Retina (tissue), 1 donor: ENCODE data around the gene SCP2.

Experiments
- DNase-seq: peaks from one replicate; pipeline ENCODE4 v3.0.0-alpha.2; 2016

Gene SCP2

GRCh38 chr1:53046930-53047329, 119.9 kb downstream of the SCP2 start:
- no peak for DNase-seq

- DNase-seq, result no peak
Observed at GRCh38 chr1:53047737-53048736, 121.0 kb downstream of the SCP2 start.

DNA sequence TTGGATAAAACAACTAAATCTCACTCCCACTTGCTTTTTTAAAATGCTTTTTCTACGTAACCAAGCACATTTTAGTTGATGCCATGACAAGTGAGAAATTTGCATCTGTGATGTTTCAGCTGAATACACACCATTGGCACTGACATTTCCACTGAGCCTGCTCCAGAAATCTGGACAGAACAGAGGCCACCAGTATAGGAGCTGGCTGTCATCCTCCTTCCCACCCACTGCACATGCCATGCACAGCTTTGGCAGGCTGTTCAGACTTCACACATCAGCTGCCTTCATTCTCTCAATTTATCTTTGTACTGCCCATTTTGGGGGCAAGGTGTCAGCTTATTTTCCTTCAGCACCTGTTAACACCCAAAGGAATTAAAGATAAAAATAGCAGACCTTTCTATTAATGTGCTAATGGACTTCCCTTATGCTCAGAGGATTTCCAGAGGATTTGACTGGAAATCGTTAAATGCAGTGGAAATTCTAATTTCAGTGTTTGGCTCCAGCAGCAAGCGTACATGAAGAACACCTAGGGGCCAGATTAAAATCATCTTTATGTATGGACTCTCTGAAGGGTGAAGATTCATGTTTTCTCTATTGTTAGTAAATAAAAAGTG, 122.0 kb downstream of the SCP2 start:
- DNase-seq, result no peak

DNA sequence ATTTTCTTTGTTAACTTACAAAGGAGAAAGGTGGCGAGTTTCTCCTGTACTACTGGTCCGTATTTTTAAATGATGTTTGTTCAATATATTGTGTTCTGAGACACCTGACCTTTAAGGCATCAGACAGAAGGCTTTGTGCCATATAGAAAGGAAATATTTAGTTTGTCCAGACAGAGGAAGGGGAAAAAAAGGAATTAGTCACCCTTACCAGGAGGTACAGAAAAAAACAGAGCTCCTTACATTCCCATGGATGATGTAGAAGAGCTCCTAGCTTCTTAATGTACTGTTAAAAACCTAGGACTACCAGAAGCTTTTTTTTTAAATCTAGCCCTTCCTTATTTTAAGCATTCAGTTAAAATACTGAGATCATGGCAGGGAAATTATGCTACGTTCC, 122.5 kb downstream of the SCP2 start:
- no peak for DNase-seq

DNA sequence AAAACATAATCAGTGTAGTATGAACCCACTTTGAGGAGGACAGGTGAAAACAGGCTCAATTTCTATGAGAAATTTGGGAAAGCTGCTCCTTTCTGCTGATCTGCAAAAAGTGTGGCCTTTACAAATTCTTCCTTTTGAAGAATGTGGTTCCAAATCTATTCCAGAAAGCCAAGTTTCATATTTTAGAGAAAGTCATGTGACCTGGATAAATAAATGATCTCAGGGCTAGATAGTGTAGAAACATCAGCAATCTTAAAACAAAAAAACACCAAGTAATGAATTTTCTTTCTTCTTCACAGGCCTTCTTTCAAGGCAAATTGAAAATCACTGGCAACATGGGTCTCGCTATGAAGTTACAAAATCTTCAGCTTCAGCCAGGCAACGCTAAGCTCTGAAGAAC, 123.2 kb downstream of the SCP2 start:
- DNase-seq, result no peak

DNA sequence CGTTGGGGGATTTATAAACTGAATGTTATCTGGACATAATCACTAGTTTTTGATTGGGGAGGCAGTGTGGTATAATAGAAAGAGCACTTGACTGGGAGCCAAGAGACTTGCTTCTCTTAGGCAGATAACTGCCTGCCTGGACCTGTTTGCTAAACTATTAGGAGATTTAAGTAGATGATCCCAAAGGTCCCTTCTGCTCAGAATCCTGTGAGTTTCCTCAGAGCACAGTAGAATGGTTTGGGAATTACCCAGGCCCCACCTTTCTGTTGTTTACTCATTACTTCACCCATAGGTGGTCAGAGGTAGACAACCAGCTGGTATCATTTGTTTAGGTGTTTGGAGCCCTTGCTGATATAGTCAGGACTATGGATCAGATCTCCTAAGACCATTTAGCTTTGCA, 124.6 kb downstream of the SCP2 start:
- DNase-seq, result no peak

- DNase-seq, result no peak
Observed at GRCh38 chr1:53057127-53057526, 130.1 kb downstream of the SCP2 start.

DNA sequence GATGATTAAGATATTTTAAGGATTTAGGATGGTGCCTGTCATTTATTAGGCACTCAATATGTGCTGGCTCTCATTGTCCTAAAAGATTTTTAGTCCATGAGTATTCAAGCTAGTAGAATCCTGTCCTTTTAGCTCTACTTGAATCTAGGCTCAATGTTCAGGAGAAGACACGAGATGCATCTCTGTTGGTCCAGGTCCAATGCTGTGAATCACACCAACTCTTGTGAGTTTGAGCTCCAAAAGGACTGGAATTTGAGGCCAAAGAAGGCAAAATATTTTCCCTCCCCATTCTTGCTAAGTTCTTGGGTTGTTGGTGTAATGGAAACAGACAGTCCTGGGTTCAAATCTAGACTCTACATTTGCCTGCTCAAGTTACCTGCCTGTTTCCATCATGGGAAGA, 133.5 kb downstream of the SCP2 start:
- no peak for DNase-seq

GRCh38 chr1:53061123-53061858, 134.2 kb downstream of the SCP2 start:
- DNase-seq, result no peak

DNA sequence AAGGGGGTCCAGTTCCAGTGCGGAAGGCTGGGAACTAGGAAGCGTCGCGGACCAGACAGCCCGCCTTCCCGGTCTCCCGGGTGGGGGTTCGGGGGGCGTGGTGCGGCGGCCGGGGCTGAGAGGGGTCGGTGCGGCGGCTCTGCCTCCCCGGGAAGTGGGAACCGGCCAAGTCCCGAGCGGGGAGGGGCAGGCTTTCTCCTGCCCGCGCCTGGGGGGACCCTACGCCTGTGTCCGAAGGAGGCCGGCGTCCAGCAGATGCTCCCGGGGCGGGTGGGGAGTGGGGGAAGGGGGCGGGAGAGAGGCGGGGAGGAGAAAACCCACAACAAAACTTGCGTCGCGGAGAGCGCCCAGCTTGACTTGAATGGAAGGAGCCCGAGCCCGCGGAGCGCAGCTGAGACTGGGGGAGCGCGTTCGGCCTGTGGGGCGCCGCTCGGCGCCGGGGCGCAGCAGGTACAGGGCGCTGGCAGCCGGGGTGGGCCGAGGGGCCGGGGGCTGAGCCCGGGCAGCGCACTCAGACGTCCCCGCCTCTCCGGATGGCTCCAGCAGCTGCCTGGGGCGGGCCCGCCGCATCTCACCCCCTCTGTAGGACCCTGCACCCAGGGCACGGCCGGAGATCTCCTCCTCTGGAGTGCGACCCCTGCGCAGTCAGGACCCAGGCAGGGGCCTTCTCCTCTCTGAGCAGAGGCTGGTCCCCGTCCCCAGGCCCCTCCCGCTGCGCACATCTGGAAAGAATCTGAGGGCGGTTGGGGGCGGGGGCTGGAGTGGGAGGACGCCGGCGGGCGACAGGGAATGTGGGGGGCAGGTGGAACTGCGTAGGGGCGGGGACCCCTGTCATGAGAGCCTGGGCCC, 135.0 kb downstream of the SCP2 start, which contains the start of gene PODN:
Gene PODN, plus strand, starts transcription at position 355 of the 849 bp plus-strand sequence. CDS start 7,643 bp downstream, outside the sequence.
- peak; percentile 44 for DNase-seq

DNA sequence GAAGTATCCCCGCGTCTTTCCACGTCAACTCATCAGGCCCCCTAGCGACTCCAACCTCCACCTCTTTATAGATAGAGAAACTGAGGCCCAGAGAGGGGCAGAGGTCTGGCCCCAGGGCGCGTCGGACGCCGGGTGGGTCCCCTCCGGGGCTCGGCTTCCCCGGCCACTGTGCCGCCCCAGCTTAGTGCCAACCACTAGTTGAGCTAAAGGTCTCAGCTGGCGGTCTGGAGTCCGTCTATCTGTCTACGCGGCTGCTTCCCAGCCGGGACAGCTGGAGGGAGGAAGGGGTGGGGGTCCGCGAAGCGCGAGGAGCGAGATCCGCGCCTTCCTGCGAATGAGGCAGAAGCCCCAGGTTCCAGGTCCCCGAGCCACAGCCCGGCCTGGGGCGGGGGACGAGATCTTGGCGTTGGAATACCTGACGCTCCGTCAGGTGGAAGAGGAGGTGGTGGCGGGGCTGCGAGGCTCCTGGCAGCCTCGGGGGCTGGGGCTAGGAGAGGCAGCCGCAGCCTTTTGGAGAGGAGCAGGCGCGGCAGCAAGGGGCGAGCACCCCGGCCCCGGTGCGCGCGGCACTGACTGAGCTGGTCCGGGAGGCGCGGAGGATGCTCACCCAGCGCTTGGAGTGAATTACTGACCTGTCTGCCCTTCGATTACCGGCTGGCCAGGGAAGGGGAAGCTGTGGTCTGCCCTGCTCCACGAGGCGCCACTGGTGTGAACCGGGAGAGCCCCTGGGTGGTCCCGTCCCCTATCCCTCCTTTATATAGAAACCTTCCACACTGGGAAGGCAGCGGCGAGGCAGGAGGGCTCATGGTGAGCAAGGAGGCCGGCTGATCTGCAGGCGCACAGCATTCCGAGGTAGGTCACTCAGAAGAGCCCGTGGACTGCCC, 135.9 kb downstream of the SCP2 start:
- DNase-seq, result peak; percentile 61

DNA sequence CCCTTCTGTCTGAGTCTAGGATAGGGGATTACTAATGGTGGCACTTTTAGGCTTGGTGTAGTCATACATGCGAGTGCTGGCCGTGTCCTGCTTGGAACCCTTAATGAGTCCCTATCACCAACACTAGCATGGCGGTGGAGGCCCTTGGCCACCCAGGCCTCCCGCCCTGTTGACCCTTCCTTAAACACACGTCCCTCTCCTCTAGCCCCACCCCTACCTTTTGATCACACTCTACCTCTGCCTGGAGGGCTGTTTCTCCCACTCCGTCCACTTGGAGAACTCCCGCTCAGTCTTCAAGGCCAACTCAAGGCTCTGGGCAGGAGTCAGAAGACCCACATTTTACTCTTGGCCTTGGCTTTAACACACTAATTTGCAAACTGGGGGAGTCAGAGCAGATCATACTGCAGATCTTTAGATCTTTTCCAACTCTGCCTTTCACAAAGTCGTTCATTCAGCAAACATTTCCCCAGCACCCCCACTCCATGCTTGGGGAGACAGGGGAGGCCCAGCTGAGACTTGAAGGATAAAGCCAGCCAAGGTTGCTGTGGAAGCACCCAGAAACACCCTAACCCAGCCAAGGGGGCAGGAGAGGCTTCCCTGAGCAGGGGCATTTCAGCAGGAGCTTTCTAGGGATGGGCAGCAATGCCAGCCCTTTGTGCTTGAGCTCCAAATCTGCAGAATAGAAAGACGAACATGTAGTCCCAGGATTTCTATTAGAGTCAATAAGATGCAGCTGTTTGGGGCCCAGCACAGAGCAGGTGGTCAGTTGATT, 136.9 kb downstream of the SCP2 start:
- no peak for DNase-seq

DNA sequence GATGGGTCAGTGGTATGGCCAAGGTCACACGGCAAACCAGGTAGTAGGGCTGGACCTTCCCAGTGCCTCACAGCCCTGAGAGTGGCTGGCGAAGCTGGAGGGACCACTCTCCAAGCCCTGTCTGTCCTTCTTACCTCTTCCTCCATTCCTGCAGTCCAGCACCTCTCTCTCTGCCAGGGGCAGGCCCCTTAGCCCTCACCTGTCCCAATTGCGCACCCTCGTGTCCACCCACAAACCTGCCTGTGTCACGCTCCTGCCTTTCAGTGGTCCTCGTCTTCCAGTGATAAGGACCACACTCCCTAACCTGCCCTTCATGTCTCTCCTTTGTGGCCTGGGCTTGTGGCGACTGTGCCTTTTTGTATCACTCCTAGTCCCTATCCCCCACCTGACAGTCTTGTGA, 138.3 kb downstream of the SCP2 start:
- no peak for DNase-seq

GRCh38 chr1:53066488-53066887, 139.4 kb downstream of the SCP2 start:
- DNase-seq, result no peak

DNA sequence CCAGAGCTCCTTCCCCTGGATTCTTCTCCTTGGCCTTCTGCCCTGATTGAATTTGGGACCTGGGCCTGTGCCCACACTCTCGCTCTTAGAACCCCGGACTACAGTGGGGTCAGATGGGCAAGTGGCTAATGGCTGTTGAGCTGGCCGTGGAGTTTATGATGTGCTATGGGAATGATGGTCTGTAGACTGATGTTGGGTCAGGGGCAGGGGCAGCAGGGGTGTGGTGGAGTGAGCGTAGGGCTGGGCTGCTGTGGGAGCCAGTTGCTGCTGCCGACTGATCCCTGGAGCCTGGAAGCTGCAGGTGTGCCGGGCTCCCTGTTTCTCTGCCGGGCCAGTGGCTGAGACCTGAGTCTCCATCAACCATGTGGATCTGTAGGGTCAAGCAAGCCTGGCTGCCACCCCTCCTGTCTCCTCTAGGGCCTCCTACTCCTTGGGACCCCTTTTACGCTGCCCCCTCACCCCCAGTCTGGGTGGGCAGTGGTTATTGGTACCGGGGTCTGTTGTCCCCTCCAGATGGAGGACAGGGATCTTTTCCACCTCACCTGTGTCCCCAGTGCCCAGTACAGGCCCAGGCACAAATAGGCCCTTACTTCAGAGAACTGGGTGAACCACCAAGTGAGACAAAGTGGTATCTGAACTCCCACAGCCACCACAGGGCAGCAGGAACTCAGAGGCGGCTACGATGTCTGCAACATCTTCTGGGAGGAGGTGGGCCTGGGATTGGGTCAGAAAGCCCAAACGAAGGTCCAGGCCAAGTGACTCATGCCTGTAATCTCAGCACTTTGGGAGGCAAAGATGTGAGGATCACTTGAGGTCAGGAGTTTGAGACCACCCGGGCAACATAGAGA, 140.0 kb downstream of the SCP2 start:
- no peak for DNase-seq

- DNase-seq, result no peak
Observed at GRCh38 chr1:53067886-53068285, 140.8 kb downstream of the SCP2 start.

DNA sequence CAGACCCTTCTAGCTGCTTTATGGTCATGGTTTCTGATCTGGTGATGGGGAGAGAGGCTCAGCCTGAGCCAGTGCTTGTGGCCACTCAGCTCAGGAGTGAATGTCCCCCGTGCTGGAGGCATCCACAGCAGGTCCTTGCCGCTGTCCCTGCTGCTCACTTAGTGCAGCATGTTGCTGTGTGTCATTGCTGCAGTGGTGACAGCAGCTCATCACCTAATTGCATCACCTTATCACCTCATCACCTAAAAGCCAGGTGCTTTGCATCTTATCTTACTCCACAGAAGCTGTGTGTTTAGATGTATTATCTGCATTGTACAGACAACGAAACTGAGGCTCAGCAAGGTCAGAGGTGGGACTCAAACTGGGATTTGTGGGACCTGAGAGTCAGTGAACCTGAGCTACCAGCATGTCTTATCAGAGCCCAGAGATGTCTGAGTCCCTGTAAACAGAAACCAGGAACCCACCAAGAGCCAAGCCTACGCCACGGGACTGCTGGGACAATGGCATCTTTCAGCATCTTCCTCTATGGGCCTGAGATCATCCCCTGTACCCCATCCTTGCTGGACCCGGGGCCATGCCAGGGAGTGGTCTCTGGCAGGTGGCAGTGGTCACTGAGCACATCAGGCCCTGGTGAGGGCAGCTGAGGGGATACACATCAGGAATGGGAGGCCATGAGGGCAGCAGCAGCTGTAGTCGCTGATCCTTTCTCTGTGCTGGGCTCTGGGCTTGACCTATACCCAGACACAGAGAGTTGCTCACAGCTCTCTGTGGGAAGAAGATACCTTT, 141.4 kb downstream of the SCP2 start:
- no peak for DNase-seq

DNA sequence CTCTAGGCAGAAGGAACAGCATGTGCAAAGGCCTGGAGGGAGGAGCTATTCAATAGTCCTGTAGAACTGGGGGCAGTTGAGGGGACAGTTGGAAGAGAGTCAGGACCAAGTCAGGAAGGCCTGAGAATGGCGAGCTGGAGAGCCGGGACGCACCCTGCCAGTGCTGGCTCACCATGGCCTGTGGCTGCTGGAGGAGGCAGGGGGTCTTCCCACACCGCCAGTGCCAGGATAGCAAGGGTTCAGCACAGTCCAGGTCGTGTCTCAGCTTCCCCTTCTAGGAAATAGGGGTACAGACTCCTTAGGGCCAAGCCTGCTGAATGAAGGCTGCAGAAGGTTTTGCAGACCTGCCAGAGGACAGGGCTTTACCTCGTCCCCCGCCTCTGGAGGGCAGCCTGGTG, 142.2 kb downstream of the SCP2 start:
- DNase-seq, result no peak
